ENCODE measurements around the gene BFSP2.

Gene BFSP2, protein sequence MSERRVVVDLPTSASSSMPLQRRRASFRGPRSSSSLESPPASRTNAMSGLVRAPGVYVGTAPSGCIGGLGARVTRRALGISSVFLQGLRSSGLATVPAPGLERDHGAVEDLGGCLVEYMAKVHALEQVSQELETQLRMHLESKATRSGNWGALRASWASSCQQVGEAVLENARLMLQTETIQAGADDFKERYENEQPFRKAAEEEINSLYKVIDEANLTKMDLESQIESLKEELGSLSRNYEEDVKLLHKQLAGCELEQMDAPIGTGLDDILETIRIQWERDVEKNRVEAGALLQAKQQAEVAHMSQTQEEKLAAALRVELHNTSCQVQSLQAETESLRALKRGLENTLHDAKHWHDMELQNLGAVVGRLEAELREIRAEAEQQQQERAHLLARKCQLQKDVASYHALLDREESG

GRCh38 chr3:133400006-133400515 lies at the start of gene BFSP2:
Gene BFSP2 (plus strand): TSS chr3:133400056. CDS start chr3:133400084, 28 bp downstream.
- no peak for DNase-seq

DNA sequence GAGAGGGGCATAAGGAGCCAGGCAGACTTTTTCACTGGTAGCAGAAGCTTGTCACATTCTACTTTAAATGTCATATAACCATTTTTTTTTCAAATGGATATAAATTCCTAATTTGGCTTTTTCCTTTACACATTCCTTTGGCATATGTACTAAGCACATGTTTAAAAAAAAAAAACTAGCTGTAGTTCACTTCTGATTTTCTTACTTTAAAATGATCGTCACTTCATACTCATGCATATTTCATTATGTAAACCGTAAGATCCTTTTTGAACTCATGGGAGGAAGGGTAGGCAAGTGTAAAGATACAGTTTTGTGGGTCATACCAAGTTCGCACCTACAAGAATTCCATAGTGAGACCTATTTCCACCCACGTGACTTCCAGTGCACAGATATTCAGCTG lies 45.1 kb upstream of the BFSP2 start:
- no peak for DNase-seq

DNA sequence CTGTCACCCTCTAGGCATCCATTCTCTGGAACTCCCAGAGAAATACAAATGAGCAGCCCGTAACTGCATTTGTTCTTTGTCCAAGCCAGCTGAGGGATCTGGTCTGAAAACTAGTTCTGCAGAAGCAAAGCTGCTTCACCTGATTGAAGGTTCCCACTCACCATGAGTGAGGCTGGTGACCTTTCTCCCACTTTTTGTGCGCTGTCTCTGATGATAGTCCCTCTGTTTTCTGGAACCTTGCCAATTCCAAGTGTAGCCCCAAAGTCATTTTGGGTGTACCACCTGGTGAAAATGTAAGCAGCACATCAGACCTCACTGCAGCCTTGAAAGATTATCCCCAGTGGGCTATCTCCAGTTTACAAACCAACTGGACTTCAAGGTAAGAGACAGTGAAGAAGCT lies 39.4 kb upstream of the BFSP2 start:
- DNase-seq: no peak

DNA sequence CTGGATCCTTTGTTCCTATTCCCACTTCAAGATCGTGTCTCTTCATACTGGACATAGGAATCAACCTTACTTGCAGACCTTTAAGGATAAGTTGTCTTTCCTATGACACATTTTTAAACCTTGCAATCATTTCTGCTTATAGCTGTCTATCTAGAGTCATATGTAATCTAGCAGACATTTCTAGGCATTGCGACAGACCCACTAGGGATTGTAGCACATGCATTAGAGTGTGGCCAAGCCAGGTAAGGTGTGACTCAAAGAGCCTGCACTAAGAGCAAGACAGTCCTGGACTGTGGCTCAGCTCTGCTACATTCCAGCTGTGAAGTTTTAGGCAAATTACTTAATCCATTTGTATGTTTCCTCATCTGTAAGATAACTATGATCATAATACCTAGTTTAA lies 38.8 kb upstream of the BFSP2 start:
- DNase-seq: no peak

GRCh38 chr3:133361435-133361834 lies 38.4 kb upstream of the BFSP2 start:
- DNase-seq: no peak

DNA sequence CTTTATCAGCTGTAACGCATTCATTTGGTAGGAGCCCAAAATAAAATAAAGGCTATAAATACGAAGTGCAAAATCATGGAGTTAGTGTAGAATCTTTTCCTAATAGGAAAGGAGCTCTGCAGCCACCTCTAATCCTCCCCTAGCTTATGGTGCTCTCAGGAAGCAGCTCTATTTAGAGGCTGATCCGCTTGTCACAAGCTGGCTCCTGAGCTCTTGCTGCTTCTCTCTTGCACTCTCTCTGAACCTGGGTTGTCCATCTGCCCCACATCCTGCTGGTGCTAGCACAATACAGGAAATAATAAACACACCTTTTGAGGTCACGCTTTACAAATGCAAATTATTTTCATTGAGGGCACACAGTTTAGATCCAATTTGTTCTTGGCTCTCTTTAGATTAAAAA lies 37.3 kb upstream of the BFSP2 start:
- no peak for DNase-seq

- DNase-seq: no peak
These were observed 35.2 kb upstream of the BFSP2 start for GRCh38 chr3:133364704-133365103.

GRCh38 chr3:133366921-133367320 lies 32.9 kb upstream of the BFSP2 start:
- DNase-seq: no peak

DNA sequence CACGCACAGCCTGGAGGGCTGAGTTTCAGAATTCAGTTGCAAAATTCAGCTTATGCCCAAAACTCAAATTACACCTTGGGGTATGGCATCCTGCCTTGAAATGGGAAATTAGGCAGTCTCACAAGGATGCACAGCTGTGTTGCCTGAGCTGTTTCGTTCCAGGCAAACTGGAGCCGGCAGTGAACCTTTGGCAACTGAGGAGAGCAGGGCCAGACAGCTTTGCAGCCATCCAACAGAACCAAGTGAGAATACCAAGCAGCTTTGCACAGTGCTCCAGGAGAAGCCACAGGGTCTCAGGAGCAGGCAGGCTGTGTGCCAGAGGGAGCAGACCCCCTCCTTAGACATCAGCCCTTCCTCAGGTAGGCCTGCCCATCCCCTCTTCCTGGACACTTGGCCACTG lies 32.5 kb upstream of the BFSP2 start:
- DNase-seq: no peak

GRCh38 chr3:133367956-133368355 lies 31.9 kb upstream of the BFSP2 start:
- no peak for DNase-seq

DNA sequence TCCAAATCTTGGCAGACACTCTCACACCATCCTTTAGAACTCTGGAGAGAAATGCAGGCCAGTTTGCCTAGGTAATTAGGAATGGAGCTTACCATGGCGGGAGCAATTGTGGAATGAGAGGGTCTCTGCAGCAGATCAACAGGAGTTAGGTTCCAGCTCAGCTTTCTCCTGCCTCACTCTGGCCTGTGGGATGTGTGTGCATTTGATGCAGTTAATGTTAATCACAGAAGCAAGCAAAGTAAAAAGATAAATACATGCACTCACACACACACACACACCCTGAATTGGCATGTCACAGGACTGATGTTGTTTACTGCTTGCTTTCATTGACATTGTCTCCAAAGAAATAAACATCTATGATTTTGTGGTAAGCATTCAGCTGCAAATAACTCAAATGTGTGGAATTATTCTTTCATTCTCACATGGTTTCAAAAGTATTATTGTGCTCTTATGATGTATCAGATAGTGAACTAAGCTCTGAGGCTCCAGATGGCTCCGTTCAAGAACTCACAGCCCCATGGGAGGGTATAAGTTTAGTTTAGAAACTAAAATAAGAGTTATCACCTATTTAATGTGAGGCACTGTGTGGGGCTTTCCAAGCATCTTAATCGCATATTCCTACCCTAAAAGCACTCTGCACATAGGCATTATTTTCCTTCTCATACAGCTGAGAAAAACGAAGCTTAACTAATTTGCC lies 31.3 kb upstream of the BFSP2 start:
- DNase-seq: no peak

DNA sequence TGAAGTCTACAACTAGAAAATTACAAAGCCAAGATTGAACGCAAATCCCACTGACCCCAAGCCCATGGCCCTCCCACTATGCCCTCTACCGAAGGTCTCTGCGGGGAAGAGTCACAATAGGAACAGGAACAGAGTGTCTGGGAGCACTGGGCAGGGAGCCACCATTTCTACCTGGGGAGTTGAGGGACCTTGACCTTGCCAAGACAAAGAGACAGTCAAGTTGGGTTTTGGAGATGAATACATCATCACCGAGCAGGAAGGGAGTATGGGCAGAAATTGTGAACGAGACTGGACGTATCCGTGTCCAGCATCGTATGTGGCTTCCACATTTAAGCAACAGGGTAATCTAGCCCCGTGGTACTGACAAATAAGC lies 30.8 kb upstream of the BFSP2 start:
- no peak for DNase-seq

- DNase-seq: no peak
These were observed 28.7 kb upstream of the BFSP2 start for GRCh38 chr3:133371181-133371580.

DNA sequence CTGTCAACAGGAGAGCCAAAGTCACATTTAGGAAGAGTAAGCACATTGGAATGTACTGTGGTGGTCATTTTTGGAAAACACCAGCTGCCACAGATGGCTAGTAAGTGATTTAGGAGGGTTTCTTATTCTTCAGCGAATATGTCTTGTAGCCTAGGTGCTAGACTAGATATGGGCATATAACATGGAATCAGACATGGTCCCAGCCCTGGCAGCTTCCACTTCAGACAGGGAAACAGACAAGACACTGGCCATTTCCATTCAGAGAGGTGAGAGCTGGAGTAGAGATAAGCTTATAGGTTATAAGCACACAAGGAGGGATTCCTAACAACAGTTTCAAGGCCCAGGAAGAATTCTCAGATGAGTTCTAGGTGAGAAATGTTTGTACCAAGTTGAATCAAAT lies 28.2 kb upstream of the BFSP2 start:
- no peak for DNase-seq

GRCh38 chr3:133374708-133375402 lies 25.0 kb upstream of the BFSP2 start:
- no peak for DNase-seq

DNA sequence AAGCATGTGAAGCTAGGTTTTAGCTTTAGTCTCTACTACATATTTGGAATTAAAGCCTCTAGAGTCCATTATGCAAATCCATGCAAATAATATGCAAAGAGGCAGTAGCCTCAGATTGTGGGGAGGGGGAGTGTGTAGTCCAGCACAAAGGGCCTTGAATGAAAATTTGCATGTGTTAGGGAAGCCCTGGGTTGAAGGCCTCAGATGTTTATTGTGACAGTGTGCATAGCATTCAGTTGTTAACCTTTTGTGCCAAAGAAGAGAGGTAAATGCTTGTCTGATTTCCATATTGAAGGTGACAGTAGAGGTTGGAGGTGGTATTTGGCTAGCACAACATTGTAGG lies 24.5 kb upstream of the BFSP2 start:
- no peak for DNase-seq

DNA sequence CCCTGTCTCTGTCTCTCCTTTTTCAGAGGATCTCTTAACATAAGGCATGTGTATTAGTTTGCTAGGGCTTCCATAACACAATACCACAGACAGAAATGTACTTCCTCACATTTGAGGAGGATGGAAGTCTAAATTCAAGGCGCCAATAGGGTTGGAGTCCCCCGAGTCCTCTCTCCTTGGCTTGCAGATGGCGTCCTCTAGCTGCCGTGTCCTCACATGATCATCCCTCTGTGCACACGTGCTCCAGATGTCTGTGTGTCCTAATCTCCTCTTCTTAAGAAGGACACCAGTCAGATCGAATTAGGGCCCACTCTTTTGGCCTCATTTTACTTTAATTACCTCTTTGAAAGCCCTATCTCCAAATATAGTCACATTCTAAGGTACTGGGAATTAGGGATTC lies 23.0 kb upstream of the BFSP2 start:
- DNase-seq: no peak

- DNase-seq: no peak
These were observed 22.5 kb upstream of the BFSP2 start for GRCh38 chr3:133377396-133377795.

DNA sequence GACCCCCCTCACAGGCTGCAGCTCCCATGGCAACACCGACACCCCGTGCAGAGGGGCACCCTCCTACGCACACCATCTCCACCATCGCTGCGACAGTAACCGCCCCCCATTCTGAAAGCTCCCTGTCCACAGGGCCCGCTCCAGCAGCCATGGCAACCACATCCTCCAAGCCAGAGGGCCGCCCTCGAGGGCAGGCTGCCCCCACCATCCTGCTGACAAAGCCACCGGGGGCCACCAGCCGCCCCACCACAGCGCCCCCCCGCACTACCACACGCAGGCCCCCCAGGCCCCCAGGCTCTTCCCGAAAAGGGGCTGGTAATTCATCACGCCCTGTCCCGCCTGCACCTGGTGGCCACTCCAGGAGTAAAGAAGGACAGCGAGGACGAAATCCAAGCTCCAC lies 19.9 kb upstream of the BFSP2 start:
- DNase-seq: no peak

GRCh38 chr3:133380481-133381225 lies 19.2 kb upstream of the BFSP2 start:
- DNase-seq: no peak

- no peak for DNase-seq
These were observed 18.3 kb upstream of the BFSP2 start for GRCh38 chr3:133381346-133382109.

DNA sequence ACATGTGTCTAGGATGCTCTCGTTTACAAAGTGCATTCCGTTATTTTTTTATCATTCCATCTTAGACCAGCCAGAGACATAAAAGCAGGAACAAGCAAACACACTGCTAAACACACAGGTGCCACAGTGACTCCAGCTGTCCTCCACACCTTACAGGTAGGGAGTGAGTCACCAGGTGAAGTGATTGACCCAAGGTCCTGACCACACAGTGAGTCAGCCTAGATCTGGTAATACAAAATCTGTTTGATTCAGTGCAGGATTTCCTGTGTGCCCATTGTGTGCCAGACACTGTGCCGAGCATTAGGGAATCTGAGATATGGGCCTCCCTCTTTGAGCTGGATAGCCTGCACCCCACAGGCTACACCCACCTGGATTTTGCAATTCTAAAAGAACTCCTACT lies 16.7 kb upstream of the BFSP2 start:
- no peak for DNase-seq

Data from CD4-positive, alpha-beta T cell treated with Interleukin-15 for 1 hour (primary cell).